Stimulated activated effector memory CD8-positive, alpha-beta T cell treated with anti-CD3 and anti-CD28 coated beads, Interleukin-12 subunit alpha, Interleukin-12 subunit beta, amount 100 ng/mL, for 72 hours (primary cell): Measurements from ENCODE around the gene YPEL3.
A peak's percentile ranks its signal among the peaks of the same experiment; 100 is the strongest.

Experiments
- ATAC-seq: fragments of 150-1000 bp; cut with Tn5 transposase; 2 replicates; pipeline ENCODE4 v1.10.0; 2021
- DNase-seq, 2 donors: peaks; one replicate each; pipeline ENCODE4 v3.0.0; 2021 to 2022; ENCODE audit warnings: low spot score in 2 of 2
- H3K27ac Mint-ChIP-seq: one replicate; pipeline ENCODE4 v1.8.0; 2022; ENCODE audit warnings: mild to moderate bottlenecking, mixed read lengths
- H3K36me3 Mint-ChIP-seq: one replicate; pipeline ENCODE4 v1.8.0; 2022; ENCODE audit warnings: mild to moderate bottlenecking, mixed read lengths
- H3K4me1 Mint-ChIP-seq: one replicate; pipeline ENCODE4 v1.8.0; 2022; ENCODE audit warnings: mixed read lengths
- H3K4me3 Mint-ChIP-seq: one replicate; pipeline ENCODE4 v1.8.0; 2022; ENCODE audit warnings: mild to moderate bottlenecking, mixed read lengths
- H3K9me3 Mint-ChIP-seq: one replicate; pipeline ENCODE4 v1.8.0; 2022; ENCODE audit warnings: mixed read lengths

YPEL3 gene

DNA sequence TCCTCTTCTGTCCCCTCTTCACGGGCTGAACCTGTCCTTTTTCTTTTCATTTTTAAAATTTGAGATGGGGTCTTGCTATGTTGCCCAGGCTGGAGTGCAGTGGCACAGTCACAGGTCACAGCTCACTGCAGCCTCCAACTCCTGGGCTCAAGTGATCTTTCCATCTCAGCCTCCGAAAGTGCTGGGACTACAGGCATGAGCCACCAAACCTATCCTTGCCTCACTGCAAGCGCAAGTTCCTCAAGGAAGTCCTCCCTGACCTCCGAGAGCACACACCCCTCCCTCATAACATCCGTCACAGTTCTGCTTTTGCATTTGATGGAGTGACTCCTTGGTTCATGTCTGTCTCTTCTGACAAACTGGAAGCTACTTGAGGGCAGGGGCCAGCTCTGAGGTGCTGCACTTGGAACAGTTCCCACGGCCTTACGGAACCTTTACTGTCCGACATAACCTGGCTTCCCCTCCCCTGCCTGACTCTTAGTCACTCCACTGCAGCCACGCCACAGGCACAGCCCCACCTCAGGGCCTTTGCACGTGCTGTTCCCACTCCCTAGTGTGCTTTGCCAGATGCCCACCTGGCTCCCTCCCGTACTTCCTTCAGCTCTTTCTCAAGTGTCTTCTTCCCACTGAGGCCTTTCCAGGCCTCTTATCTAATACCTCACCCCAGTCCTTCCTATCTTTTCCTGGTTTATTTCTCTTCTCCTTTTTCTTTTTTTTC, 8.7 kb downstream of the YPEL3 start:
- Mint-ChIP-seq H3K9me3 (no peaks in the 10 kb centered on the region), H3K4me3 (no peak overlapping the region), H3K27ac (peak overlapping the region; percentile 73), H3K36me3 (peaks cover 51% of the 10 kb centered on the region), H3K4me1 (peaks cover 38% of the 10 kb centered on the region)
- ATAC-seq (no peak), DNase-seq (no peak)

- ATAC-seq (no peak), DNase-seq (no peak)
- Mint-ChIP-seq H3K9me3 (no peaks in the 10 kb centered on the region), H3K27ac (peak overlapping the region; percentile 73), H3K4me1 (peaks cover 36% of the 10 kb centered on the region), H3K36me3 (peaks cover 55% of the 10 kb centered on the region), H3K4me3 (no peak overlapping the region)
Observed at GRCh38 chr16:30086291-30087140, 9.5 kb downstream of the YPEL3 start.

DNA sequence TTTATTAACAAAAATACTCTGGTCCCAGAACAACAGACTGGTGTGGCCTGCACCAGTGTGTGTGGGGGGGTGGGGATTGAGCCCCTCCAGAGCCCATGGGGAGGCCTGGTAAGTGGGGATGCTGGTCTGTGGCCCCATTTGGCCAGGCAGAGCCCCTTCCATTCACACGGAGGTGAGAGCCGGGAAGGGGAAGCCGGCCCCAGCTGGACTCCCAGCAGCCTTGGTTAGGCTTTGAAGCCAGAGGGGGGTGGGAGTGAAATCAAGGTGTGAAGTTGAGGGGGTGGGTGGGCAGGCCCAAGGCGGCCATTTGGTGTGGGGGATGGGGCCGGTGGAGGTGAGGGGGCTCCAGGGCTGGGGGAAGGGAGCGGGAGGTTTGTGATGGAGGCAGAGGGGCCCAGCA, 10.2 kb downstream of the YPEL3 start:
- H3K36me3 Mint-ChIP-seq: peaks cover 62% of the 10 kb centered on the region
- no peak overlapping the region for H3K27ac Mint-ChIP-seq
- no peaks in the 10 kb centered on the region for H3K9me3 Mint-ChIP-seq
- H3K4me1 Mint-ChIP-seq: peaks cover 33% of the 10 kb centered on the region
- no peak for ATAC-seq
- DNase-seq: no peak
- H3K4me3 Mint-ChIP-seq: no peak overlapping the region

DNA sequence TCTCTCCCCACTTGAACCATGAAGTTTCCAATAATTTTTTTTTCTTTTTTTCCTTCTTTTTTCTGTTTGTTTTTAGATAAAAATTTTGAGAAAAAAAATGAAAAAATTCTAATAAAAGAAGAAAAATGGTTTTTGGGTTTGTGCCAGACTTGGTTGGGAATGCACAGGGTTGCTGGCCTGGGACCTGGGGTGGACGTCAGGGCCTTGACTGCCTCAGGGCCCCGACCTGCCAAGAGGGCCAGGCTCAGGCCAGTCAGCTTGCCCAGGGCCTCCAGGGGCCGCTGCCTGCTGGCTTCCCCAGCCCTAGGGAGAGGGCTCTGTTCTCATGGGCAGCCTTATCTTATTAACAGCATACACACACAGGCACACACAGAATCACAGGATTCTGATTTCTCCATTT, 10.8 kb downstream of the YPEL3 start:
- H3K36me3 Mint-ChIP-seq: peaks cover 67% of the 10 kb centered on the region
- no peak for DNase-seq

DNA sequence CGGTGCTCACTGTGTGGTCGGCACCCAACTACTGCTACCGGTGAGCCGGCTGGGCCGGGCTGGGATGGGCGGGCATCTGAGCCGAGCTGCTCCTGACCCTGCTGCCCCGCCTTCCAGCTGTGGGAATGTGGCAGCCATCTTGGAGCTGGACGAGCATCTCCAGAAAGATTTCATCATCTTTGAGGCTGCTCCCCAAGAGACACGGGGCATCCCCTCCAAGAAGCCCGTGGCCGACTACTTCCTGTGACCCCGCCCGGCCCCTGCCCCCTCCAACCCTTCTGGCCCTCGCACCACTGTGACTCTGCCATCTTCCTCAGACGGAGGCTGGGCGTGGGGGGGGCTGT, 11.2 kb downstream of the YPEL3 start:
- H3K27ac Mint-ChIP-seq: no peak overlapping the region
- H3K36me3 Mint-ChIP-seq: peaks cover 72% of the 10 kb centered on the region
- H3K4me3 Mint-ChIP-seq: no peak overlapping the region
- peaks cover 25% of the 10 kb centered on the region for H3K4me1 Mint-ChIP-seq
- ATAC-seq: no peak
- DNase-seq: no peak
- no peaks in the 10 kb centered on the region for H3K9me3 Mint-ChIP-seq

More for the DNA sequence above, 10.8 kb downstream of the YPEL3 start:
- Mint-ChIP-seq H3K4me3 (no peak overlapping the region), H3K9me3 (no peaks in the 10 kb centered on the region), H3K4me1 (peaks cover 30% of the 10 kb centered on the region), H3K27ac (no peak overlapping the region)
- ATAC-seq: no peak

DNA sequence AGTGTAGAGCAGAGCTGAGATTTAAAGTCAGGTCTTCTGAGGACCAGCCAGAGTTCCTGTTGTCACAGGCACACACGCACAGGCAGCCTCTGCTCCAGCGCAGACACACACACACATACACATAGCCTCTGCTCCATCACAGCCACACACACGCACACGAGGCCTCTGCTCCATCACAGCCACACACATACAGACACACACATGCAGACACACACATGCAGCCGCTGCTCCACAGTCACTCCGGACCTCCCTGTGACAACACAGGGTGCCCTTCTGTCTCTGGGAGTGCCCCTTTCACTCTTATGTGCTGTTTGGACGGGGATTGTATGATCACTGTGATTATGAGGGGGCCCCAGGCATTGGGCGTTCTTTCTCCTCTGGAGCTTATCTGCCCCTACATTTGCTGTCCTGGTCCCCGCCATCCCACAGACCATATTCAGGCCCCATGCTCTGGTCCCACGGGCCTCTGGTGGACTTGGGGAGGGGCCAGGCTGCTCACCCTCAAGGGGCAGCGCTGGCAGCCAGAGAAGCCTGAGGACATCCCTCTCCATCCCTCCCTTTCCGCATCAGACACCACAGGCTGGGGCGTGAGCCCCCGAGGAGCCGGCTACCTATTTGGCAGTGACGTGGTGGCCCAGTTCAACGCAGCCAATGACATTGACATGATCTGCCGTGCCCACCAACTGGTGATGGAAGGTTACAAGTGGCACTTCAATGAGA, 11.8 kb downstream of the YPEL3 start:
- Mint-ChIP-seq H3K36me3 (peaks cover 77% of the 10 kb centered on the region), H3K27ac (no peak overlapping the region)
- ATAC-seq: peak; percentile 14

GRCh38 chr16:30083216-30084055, 12.6 kb downstream of the YPEL3 start:
- Mint-ChIP-seq H3K36me3 (peaks cover 85% of the 10 kb centered on the region), H3K9me3 (no peaks in the 10 kb centered on the region), H3K4me1 (peaks cover 26% of the 10 kb centered on the region), H3K27ac (no peak overlapping the region), H3K4me3 (no peak overlapping the region)
- DNase-seq (no peak), ATAC-seq (peak; percentile 6)

More for the DNA sequence above, 11.8 kb downstream of the YPEL3 start:
- no peak for DNase-seq
- Mint-ChIP-seq H3K9me3 (no peaks in the 10 kb centered on the region), H3K4me1 (peaks cover 25% of the 10 kb centered on the region), H3K4me3 (no peak overlapping the region)

DNA sequence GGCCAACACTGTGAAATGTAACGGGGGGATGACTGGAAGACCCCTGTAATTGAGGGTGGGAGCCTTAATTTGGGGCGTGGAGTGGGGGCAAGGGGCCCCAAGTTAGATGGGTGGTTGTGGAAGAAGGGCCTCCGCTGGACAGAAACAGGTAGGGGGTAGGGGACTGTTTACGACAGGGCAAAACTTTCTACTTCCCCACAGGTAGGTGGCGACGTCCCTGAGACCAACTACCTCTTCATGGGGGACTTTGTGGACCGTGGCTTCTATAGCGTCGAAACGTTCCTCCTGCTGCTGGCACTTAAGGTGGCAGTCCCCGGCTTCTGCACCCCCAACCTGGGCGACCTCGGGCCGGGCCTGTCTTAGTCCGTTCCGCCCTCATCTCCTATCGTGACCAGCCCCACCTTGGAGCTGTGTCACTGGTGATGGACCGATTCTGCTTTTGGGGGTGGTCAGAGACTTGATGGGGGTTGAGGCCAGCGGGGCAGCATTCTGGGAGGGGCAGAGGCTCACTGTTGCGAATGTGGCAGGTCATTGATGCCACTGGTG, 13.4 kb downstream of the YPEL3 start:
- Mint-ChIP-seq H3K9me3 (no peaks in the 10 kb centered on the region), H3K4me1 (peaks cover 34% of the 10 kb centered on the region), H3K4me3 (no peak overlapping the region), H3K27ac (peak overlapping the region; percentile 61), H3K36me3 (peaks cover 90% of the 10 kb centered on the region)
- ATAC-seq (no peak), DNase-seq (no peak)

DNA sequence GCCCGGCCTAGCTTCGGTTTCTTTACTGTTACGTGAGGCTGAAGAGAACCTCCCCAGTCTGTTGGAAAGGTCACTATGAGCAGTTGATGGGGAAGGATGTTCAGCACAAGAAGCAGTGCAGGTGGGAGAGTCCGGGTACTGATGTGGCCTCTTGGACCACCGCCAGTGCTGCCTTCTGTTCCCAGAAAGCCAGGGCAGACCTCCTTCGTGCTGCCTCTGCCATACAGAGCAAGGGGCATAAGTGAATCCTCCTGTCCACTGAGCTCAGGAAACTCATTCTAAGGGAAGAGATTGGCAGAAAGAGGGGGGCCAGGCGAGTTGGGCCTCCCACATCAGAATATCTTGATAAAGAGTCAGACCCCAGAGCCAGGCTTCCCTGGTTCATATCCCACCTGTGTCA, 16.5 kb downstream of the YPEL3 start:
- H3K36me3 Mint-ChIP-seq: peaks cover 100% of the 10 kb centered on the region
- no peak overlapping the region for H3K4me3 Mint-ChIP-seq
- H3K27ac Mint-ChIP-seq: peak overlapping the region; percentile 10
- no peak for ATAC-seq
- no peak for DNase-seq
- H3K9me3 Mint-ChIP-seq: no peaks in the 10 kb centered on the region
- peaks cover 55% of the 10 kb centered on the region for H3K4me1 Mint-ChIP-seq

DNA sequence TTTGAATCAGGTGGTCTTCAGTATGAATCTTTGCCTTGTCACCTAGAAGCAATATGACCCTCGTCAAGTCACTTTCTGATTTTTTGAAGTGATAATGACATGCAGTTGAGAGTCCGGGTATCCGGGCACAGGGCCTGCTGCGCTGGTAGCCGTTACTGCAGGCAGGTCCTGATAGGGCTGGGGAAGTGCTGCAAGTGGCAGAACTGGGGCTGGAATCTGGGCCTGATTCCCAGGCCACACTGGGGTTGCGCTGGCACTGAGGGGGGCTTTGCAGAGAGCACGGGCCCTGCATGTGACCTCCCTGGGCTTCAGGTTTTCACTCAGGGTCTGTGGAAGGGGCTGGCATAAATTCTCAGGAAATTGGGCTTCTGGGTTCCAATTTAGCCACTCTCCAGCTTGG, 17.3 kb downstream of the YPEL3 start:
- no peaks in the 10 kb centered on the region for H3K9me3 Mint-ChIP-seq
- ATAC-seq (no peak), DNase-seq (no peak)
- H3K36me3 Mint-ChIP-seq: peaks cover 100% of the 10 kb centered on the region
- H3K4me3 Mint-ChIP-seq: no peak overlapping the region
- H3K4me1 Mint-ChIP-seq: peaks cover 51% of the 10 kb centered on the region
- peak overlapping the region; percentile 99 for H3K27ac Mint-ChIP-seq

- peak overlapping the region; percentile 99 for H3K27ac Mint-ChIP-seq
- peak overlapping the region; percentile 91 for H3K4me3 Mint-ChIP-seq
- peaks cover 43% of the 10 kb centered on the region for H3K4me1 Mint-ChIP-seq
- ATAC-seq (no peak), DNase-seq (no peak)
- peaks cover 100% of the 10 kb centered on the region for H3K36me3 Mint-ChIP-seq
- no peaks in the 10 kb centered on the region for H3K9me3 Mint-ChIP-seq
Observed at GRCh38 chr16:30077656-30078055, 18.4 kb downstream of the YPEL3 start.

DNA sequence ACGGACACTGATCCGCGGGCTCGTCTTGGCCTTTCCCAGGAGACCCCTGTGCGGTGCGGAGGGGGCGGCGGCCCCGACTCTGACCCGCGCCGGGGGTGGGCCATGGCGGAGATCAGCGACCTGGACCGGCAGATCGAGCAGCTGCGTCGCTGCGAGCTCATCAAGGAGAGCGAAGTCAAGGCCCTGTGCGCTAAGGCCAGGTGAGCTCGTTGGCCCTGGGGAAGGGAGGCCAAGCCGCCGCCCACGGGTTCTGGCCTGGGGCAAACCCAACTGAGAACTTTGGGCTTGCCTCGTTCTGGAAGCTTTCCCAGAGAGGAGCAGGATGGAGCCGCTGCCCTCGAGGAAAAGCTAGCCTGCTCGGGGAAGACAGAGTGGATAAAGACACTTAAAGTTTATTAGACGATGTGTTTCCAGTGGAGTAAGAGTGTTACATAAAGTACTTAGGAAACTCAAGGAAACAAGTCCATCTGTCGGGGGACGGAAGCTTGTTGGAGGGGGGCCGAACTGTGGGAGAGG, 19.7 kb downstream of the YPEL3 start:
- no peaks in the 10 kb centered on the region for H3K9me3 Mint-ChIP-seq
- H3K4me1 Mint-ChIP-seq: peaks cover 36% of the 10 kb centered on the region
- peak overlapping the region; percentile 91 for H3K4me3 Mint-ChIP-seq
- H3K27ac Mint-ChIP-seq: peak overlapping the region; percentile 99
- peaks cover 100% of the 10 kb centered on the region for H3K36me3 Mint-ChIP-seq
- DNase-seq: no peak
- ATAC-seq: peak; percentile 48

DNA sequence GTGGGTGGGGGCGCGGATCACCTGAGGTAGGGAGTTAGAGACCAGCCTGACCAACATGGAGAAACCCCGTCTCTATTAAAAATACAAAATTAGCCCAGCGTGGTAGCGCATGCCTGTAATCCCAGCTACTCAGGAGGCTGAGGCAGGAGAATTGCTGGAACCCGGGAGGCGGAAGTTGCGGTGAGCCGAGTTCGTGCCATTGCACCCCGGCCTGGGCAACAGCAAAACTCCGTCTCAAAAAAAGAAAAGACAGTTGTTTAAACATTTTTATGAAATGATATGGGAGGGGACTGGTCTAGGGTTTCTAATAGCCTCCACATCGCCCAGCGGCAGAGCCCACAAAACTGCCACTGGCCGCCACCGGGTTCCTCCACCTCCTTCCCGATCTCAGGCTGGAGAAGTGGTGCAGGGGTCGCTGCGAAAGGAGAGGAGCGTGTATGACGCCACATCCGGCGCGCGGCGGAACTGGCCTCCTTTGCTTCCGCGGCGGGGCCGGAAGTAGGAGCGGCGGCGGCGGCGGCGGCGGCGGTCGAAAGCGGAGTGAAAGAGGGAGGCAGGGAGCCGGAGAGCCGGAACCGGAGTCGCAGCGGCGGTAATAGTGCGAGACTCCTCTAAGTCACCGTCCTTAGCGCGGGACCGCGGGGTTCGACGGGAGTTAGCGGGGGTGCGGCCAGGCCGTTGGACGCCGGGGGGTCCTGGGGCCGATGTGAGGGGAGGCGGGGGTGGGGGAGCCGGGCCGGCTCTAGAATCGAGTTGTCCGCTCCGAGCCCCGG, 20.3 kb downstream of the YPEL3 start, which contains the start of gene PPP4C:
PPP4C (plus strand) TSS at position 492 of the 773 bp plus-strand sequence. CDS start 384 bp downstream, outside the sequence.
- Mint-ChIP-seq H3K9me3 (no peaks in the 10 kb centered on the region), H3K27ac (peak within 1 kb of the TSS; percentile 99), H3K36me3 (peaks cover 100% of the 10 kb centered on the region), H3K4me1 (peaks cover 36% of the 10 kb centered on the region), H3K4me3 (peak within 1 kb of the TSS; percentile 91)
- ATAC-seq (peak; percentile 93), DNase-seq (peak; percentile 87 to 94)

DNA sequence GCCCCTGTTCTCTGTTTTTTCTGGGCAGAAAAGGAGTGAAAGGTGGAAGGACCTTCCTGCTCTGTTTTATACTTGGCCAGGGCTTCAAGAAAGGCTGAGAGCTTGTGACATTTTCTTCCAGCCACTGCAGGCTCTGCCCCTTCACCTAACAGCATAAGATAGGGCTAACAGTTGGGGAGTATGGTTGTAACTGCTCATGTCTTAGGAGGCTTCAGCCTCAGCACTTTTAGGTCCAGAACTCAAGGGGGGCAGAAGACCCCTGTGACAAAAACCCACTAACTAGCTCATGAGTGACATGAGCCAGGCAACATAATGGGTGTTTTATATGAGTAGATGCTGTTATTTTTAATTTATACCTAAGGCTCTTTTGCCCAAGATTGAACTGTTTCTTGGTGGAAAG, 25.5 kb downstream of the YPEL3 start:
- DNase-seq (no peak), ATAC-seq (no peak)
- H3K9me3 Mint-ChIP-seq: no peaks in the 10 kb centered on the region
- peaks cover 46% of the 10 kb centered on the region for H3K4me1 Mint-ChIP-seq
- peak overlapping the region; percentile 79 for H3K27ac Mint-ChIP-seq
- H3K4me3 Mint-ChIP-seq: peak overlapping the region; percentile 32
- H3K36me3 Mint-ChIP-seq: peaks cover 100% of the 10 kb centered on the region
